GM19372 (cell line): ENCODE results near the gene LMBRD1.
"Not testable (repeated sequence)": the region's sequence is repeated elsewhere in the genome, so short reads cannot be mapped to it uniquely, and the experiment has no call there.

ENCODE experiments used
- ATAC-seq: cut with Tn5 transposase; IDR thresholded peaks from one replicate; pipeline ENCODE4 v1.9.1; 2021; ENCODE audit warnings: mild to moderate bottlenecking, low read depth, moderate library complexity; ENCODE audit not compliant: unreplicated experiment

LMBRD1 gene

DNA sequence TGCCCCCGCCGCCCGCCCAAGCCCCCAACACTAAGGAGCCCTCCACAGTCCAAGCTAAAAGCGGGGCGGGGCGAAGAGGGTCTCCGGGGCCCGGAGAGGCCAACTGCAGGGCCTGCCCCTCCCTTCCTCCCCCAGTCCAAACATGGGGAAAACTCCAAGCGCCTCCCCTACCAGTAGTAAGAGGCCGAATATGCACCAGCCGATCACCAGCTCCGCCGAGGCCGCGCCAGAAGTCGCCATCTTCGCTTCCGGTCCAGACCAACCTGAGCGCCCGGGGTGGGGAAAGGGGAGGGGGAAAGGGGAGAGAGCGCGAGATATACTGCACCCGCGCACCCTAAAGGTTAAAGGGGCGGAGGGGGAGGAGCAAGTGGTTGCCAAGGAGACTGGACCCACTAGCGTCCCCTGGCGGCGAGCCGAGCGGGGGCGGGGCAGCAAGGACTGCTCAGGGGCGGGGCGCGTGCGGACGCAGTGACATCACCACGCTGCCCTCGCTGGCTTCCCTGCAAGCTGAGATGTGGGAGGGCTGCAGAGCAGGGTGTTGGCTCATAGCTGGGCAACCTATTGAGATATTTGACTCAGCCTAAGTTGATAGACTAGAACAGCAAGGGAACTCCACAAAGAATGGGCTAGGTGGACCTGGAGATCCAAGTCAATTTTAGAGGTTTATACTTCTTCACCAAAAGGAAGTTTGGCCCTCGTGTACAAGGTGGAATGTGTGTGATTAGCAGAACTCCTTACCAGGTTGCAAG, at the start of gene LMBRD1:
LMBRD1 (minus strand) TSS at position 369 of the 749 bp plus-strand sequence; CDS start at position 240, 129 bp downstream.
- ATAC-seq: peak; percentile 87

- ATAC-seq: no peak
These were observed 49.5 kb upstream of the LMBRD1 start for GRCh38 chr6:69846312-69846711.

DNA sequence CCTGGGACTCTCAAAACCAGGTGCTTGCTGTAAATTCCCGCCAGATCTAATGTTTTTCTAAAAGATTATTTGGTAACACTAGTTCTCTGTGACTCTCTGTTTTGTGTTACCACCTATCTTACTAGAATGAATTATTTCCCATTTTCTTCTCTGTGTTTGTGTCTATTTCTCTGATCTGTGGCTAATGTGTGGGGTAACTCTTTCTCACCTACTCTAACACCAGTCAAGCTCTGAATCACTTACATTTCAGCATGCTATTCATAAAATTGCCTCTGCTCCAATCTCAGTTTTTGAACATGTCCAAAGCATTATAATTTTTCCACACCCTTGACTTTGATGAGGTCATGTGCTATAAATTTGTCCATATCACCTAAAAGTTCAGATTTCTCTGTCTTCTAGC, 46.4 kb upstream of the LMBRD1 start:
- ATAC-seq: no peak

- no peak for ATAC-seq
These were observed 45.1 kb upstream of the LMBRD1 start for GRCh38 chr6:69841862-69842261.

GRCh38 chr6:69835414-69836179, 38.8 kb upstream of the LMBRD1 start:
- ATAC-seq: peak; percentile 86

DNA sequence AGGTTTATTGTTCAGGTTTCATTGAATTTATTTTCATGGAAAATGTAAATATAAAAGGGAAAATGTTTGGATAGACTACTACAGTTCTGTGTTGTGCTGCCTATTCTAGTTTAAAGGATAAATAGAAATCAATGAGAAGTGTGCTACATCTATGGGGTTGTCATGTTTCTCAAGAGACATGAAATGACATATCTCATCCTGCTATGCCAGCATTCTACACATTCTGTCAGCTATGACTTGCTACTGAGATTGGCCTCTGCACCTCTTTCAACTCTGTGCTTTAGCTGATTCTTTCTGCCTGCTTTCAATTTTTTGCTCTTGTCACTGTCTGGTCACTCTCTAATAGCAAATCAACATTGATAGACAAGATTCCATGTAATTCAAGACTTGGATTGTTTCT, 35.7 kb upstream of the LMBRD1 start:
- no peak for ATAC-seq

- ATAC-seq: no peak
These were observed 30.6 kb upstream of the LMBRD1 start for GRCh38 chr6:69827276-69827893.

DNA sequence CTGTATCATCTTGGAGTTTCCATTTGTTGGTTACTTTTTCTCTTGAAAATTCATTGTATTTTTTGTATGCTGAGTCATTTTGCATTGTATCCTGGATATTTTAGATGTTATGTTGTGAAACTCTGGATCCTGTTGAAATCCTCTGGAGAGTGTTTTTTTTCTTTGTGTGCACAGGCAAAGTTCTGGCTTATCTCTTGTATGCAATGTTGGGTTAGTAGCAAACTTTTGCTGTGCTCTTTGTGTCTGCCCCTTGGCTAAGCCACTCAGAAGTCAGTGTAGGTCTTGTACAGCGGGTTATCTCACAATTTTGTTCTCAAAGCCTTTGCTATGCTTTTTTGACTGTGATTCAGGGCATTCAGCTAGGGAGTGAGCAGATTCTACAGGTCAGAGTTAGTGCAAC, 29.1 kb upstream of the LMBRD1 start:
- no peak for ATAC-seq

- ATAC-seq: not testable (repeated sequence)
These were observed 27.5 kb upstream of the LMBRD1 start for GRCh38 chr6:69824355-69824754.

DNA sequence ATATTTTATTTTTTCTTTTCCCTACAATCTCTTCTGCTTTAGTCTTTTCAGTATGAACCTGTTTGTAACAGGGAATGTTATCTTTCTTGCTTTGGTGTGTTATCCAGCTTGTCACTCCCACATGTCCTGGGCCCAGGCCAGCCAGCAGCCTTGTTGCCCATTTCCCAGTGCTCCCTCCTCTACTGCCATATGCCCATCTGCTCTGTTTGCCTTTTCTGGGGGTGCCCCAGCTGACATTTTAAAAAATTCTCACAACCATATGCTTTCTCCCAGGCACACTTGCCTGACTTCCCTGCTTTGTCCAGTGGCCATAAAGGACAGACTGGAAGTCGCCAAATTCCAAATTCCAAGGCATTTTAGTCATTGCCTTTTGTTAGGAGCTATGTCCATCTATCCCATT, 23.6 kb upstream of the LMBRD1 start:
- ATAC-seq: no peak

- no peak for ATAC-seq
These were observed 23.2 kb upstream of the LMBRD1 start for GRCh38 chr6:69820018-69820417.

- no peak for ATAC-seq
These were observed 22.3 kb upstream of the LMBRD1 start for GRCh38 chr6:69819138-69819537.

DNA sequence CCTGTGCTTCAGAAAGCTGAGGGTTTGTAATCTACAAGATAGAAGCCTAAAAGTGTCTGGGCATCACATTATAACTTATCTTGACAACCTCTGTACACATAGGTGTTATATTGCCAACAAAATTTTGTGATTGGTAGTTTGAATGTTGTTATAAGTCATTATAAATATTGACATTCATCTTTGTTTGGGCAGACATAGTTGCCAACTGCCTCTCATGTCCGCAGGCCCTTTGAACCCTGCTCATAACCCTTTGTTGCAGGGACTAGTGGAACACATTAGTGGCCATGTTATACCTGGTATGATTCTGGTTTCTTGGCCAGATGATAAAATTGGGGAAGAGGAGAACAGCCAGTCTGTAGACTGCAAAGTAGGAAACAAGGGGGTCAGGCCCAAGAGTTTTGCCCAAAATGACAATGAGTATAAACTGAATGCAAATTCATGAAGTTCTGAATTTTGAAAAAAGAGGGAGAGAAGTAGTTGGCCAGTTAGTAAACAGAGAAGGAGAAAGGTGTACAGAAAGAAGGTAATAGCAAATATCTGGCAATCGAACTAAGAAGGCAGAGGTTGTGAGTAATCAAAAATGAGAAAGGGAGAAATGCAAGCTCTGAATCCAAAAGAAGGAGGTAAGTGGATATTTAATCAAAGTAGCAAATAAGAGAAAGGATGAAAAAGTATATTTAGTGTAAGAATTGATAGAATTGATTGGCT, 21.6 kb upstream of the LMBRD1 start:
- ATAC-seq: no peak

DNA sequence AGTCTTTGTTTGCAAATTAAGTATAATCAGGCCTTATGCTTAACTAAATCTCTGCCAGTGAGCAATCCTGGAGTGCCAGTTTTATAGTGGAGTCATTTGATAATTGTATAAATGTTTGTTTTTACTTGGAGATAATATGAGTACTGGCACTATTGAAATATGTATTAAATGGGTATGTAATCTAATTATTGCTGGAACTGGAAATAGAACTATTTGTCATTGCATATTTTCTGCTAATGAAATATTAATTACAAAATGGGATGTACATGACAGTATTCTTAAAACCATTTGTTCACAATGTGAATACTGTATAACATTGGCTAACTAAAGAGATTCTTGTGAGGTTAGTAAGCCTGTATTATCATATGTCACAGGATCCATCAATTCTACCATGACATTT, 20.5 kb upstream of the LMBRD1 start:
- no peak for ATAC-seq

DNA sequence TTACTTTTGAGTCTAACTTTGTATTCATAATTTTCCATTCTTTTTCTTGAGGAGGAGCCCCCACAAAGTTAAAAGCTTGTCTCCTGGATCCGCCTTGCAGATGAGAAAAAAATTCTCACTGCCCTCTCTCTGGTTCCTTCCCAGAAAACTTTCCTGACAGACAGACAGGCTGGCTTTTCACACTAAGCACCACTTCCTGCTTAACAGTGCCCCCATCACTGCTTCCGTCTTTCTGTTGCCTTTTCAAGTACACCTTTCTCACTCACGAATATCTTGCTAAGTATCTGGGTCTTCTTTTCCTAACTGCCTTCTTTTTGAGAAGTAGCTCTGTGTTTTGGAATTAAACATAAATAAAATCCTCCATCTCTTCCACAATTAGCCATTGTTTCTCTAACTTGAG, 19.8 kb upstream of the LMBRD1 start:
- ATAC-seq: no peak

DNA sequence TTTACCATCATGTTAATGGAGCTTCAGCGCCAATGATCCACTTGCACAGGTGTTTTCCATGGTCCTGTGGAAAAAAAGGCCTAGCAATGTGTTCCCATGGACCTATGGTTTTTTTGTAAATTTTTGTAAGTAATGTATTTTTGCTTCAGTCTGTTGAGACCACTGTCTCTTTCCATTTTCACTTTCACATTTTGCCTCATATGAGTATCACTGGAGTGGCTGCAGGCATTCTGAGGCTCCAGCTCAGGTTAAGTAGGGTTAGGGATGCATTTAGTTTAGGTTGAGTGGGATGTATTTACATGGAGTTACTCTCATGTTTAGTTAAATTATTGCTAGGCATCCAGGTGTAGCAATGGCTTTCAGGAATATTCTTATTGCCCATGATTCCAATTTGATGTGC, 19.2 kb upstream of the LMBRD1 start:
- peak; percentile 59 for ATAC-seq

GRCh38 chr6:69813508-69813907, 16.7 kb upstream of the LMBRD1 start:
- ATAC-seq: no peak

DNA sequence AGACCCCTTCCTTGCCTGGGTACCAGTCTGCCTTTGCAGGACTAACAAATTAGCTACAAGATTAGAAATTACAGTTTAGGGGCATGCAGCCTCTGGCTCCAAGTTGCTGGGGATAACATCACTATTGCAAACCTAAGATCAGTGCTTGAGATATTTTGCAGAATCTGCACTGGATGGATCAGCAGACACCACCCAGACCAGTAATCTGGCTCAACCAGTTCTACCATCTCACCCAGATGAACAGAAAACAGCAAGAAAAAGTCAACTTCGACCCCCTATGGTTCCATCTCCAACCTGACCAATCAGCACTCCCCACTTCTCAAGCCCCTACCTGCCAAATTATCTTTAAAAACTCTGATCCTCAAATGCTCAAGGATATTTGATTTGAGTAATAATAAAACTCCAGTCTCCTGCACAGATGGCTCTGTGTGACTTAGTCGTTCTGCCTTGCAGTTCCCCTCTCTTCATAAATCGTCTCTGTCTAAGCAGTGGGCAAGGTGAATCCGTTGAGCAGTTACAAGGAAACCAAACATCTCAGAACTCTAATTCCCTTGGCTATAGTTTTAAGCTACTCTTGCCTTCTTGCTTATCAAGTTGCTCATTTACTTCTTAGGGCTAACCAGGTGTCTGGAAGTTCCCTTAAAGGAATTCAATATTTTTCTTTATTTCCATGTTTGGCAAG, 16.1 kb upstream of the LMBRD1 start:
- ATAC-seq: no peak

DNA sequence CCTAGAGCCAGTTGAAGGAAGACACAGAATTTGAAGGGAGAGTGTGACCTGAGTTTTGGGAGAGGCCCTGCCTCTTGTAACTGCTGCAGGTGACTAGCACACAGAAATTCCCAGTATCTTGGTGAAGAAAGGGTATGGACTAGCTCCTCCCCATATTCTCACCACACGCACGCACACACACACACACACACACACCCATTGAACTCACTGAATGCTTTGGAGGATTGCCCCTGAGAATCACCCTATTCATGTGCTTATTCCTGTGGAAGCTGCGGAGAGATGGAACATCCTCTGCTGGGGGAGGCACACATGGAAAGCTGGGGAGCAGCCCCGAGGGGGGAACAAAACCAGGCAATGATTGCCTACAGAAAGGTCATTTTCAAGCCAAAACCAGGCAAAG, 6.2 kb upstream of the LMBRD1 start:
- no peak for ATAC-seq

GRCh38 chr6:69801711-69802110, 4.9 kb upstream of the LMBRD1 start:
- ATAC-seq: no peak
